ENCODE measurements around the gene ZRANB3.

- no peak for TF ChIP-seq EZH2 (IDR thresholded peaks at IDR 0.05)
- no peak for TF ChIP-seq POLR2AphosphoS5 (IDR thresholded peaks at IDR 0.05; ENCODE audit: borderline replicate concordance, low read depth, low read length)
- TF ChIP-seq FOXP2 (optimal IDR thresholded peaks at IDR 0.05; ENCODE audit: control extremely low read depth, extremely low read length, insufficient read depth), result no peak
These were observed 398.7 kb downstream of the ZRANB3 start for GRCh38 chr2:135132314-135132713.
